Neuronal stem cell (in vitro differentiated cells): ENCODE measurements around the gene SFRP2.

Experiments
- DNase-seq: peaks from one replicate; pipeline ENCODE4 v3.0.0-alpha.2; 2013; ENCODE audit warnings: low spot score
- H2AFZ ChIP-seq: one replicate; pipeline ENCODE4 v1.6.1; 2013; ENCODE audit warnings: mild to moderate bottlenecking, low read length, inconsistent platforms
- H2AK5ac ChIP-seq: 2 replicates; pipeline ENCODE4 v1.6.1; 2013; ENCODE audit warnings: low read depth, mild to moderate bottlenecking, inconsistent platforms, low read length, moderate library complexity, mixed read lengths
- H2BK120ac ChIP-seq: 2 replicates; pipeline ENCODE4 v1.6.1; 2013; ENCODE audit warnings: low read depth, mild to moderate bottlenecking, inconsistent platforms, low read length, moderate library complexity, mixed read lengths
- H2BK12ac ChIP-seq: one replicate; pipeline ENCODE4 v1.6.1; 2013; ENCODE audit warnings: low read length, inconsistent platforms
- H2BK15ac ChIP-seq: 2 replicates; pipeline ENCODE4 v1.6.1; 2013; ENCODE audit warnings: mild to moderate bottlenecking, low read length, inconsistent platforms, mixed read lengths
- H2BK5ac ChIP-seq: one replicate; pipeline ENCODE4 v1.6.1; 2013; ENCODE audit warnings: inconsistent platforms, mild to moderate bottlenecking, low read length, moderate library complexity
- H3K14ac ChIP-seq: one replicate; pipeline ENCODE4 v1.6.1; 2013; ENCODE audit warnings: low read length, inconsistent platforms
- H3K18ac ChIP-seq: 2 replicates; pipeline ENCODE4 v1.6.1; 2013; ENCODE audit warnings: low read length, inconsistent platforms
- H3K23ac ChIP-seq: 2 replicates; pipeline ENCODE4 v1.6.1; 2013; ENCODE audit warnings: low read depth, mild to moderate bottlenecking, mixed read lengths, low read length, inconsistent platforms; ENCODE audit not compliant: poor library complexity
- H3K27ac ChIP-seq: replicated peaks from 3 replicates; pipeline ENCODE4 v1.5.1; 2013; ENCODE audit warnings: low read length, inconsistent platforms
- H3K27me3 ChIP-seq, 3 experiments: 2 replicates each; pipeline ENCODE4 v1.6.1; 2013; ENCODE audit warnings: low read length in 3 of 3, mild to moderate bottlenecking in 2 of 3, inconsistent platforms in 1 of 3, low read depth in 1 of 3, mixed read lengths in 1 of 3, moderate library complexity in 1 of 3; ENCODE audit not compliant: control insufficient read depth in 3 of 3, insufficient read depth in 3 of 3
- H3K36me3 ChIP-seq, 2 donors: replicated peaks in 1 of 2; 2 replicates each; pipeline ENCODE4 v1.6.1; 2013; ENCODE audit warnings: low read length in 2 of 2; ENCODE audit not compliant: control insufficient read depth in 2 of 2, insufficient read depth in 2 of 2
- H3K4ac ChIP-seq: 2 replicates; pipeline ENCODE4 v1.6.1; 2013; ENCODE audit warnings: inconsistent platforms, mild to moderate bottlenecking, low read length, moderate library complexity
- H3K4me1 ChIP-seq, 2 donors: 1 replicate in 1 of 2; 2 replicates in 1 of 2; pipeline ENCODE4 v1.6.1; 2013; ENCODE audit warnings: low read length in 2 of 2, low read depth in 1 of 2; ENCODE audit not compliant: control insufficient read depth in 2 of 2, insufficient read depth in 1 of 2
- H3K4me2 ChIP-seq: one replicate; pipeline ENCODE4 v1.6.1; 2013; ENCODE audit warnings: mild to moderate bottlenecking, low read length, inconsistent platforms; ENCODE audit not compliant: insufficient read depth, poor library complexity, severe bottlenecking
- H3K4me3 ChIP-seq, 2 donors: 2 replicates each; pipeline ENCODE4 v1.5.1; 2013; ENCODE audit warnings: low read length in 2 of 2, mild to moderate bottlenecking in 2 of 2, inconsistent platforms in 1 of 2, moderate library complexity in 1 of 2
- H3K79me1 ChIP-seq: one replicate; pipeline ENCODE4 v1.6.1; 2013; ENCODE audit warnings: low read depth, mild to moderate bottlenecking, inconsistent platforms, low read length, moderate library complexity
- H3K9ac ChIP-seq: one replicate; pipeline ENCODE4 v1.6.1; 2013; ENCODE audit warnings: mild to moderate bottlenecking, low read depth, low read length, inconsistent platforms; ENCODE audit not compliant: poor library complexity
- H3K9me3 ChIP-seq, 2 donors: replicated peaks in 1 of 2; 2 replicates each; pipeline versions ENCODE3 to v1.6.1; 2013; ENCODE audit warnings: low read length in 2 of 2, mild to moderate bottlenecking in 2 of 2, inconsistent platforms in 1 of 2, low read depth in 1 of 2, mixed read lengths in 1 of 2, moderate library complexity in 1 of 2; ENCODE audit not compliant: control insufficient read depth in 2 of 2, insufficient read depth in 1 of 2
- H4K8ac ChIP-seq: one replicate; pipeline ENCODE4 v1.6.1; 2013; ENCODE audit warnings: low read depth, mild to moderate bottlenecking, inconsistent platforms, low read length, moderate library complexity
- H4K91ac ChIP-seq: one replicate; pipeline ENCODE4 v1.6.1; 2013; ENCODE audit warnings: low read length, low read depth, mild to moderate bottlenecking, inconsistent platforms; ENCODE audit not compliant: poor library complexity
- WGBS, 2 donors: extraction: QIAGEN DNeasy Blood & Tissue Kit; methylation state at CpG; one replicate each; pipeline ENCODE4 v1.1.7; 2013; ENCODE audit warnings: missing lambda C conversion rate in 2 of 2, mixed read lengths in 1 of 2; ENCODE audit not compliant: insufficient read length in 2 of 2, insufficient replicate concordance in 1 of 2; ENCODE audit errors: extremely low coverage in 2 of 2; 5-methylcytosine and 5-hydroxymethylcytosine counted together

The SFRP2 gene

DNA sequence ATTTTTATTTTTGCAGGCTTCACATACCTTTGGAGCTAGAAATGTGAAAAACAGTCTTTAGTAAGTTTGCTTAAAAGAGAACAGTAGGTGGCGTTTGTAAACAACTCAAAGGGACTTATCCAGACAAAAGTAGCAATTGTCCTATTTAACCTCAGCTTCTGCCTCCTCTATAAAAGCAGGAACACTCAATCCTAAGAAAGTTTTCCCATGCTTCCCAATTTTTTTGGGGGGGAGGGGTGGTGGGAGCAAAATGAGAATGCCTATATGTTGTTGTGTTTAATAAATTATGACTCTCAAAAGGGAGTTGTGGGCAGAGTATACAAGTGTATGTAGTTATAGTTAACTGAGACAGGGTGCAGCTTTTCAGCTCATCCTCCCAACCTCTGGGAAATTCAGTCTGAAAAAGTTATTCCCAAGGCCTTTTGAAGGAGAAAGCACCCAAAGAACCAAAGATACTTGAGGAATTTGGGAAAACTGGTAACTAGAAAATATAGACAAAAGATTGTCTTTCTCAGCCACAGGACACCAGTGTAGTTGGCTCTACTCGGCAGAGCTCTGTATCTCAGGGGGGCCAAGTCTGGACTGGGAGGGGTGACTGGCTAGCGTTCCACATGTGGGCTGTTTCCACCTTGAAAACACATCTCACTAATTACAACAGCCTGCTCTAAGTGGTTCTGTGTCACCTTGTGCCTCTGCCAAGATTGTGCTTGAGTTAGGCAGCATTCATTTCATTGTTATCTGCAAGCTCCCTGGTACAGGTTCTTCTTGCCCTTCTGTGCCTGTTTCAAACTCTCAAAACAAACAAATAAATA, 2.8 kb downstream of the SFRP2 start:
- H3K9ac ChIP-seq, result no peak overlapping the region
- no peak overlapping the region for H2BK12ac ChIP-seq
- H4K8ac ChIP-seq, result no peak overlapping the region
- no CpG with 5 or more reads among the region's 3 CpGs for WGBS, 2 donors
- no peak overlapping the region for H3K14ac ChIP-seq
- H3K23ac ChIP-seq, result no peak overlapping the region
- no peak overlapping the region for H4K91ac ChIP-seq
- no peak overlapping the region for H2AFZ ChIP-seq
- H2BK120ac ChIP-seq, result no peak overlapping the region
- H2AK5ac ChIP-seq, result no peak overlapping the region
- H3K9me3 ChIP-seq, result peaks cover 0 to under 1% of the 10 kb centered on the region in 2 donors
- no peaks in the 10 kb centered on the region for H3K27me3 ChIP-seq
- no peak overlapping the region for H2BK15ac ChIP-seq
- H3K4me2 ChIP-seq, result peak overlapping the region; percentile 60
- H3K27ac ChIP-seq, result peak overlapping the region; percentile 64
- no peak overlapping the region for H2BK5ac ChIP-seq
- peaks cover 20 to 54% of the 10 kb centered on the region in 2 donors for H3K36me3 ChIP-seq
- H3K4me3 ChIP-seq, result peak overlapping the region; percentile 86 to 97
- H3K4me1 ChIP-seq, result peaks cover 16 to 18% of the 10 kb centered on the region in 2 donors
- H3K18ac ChIP-seq, result no peak overlapping the region
- no peak for DNase-seq
- H3K4ac ChIP-seq, result no peak overlapping the region
- no peaks in the 10 kb centered on the region for H3K79me1 ChIP-seq

DNA sequence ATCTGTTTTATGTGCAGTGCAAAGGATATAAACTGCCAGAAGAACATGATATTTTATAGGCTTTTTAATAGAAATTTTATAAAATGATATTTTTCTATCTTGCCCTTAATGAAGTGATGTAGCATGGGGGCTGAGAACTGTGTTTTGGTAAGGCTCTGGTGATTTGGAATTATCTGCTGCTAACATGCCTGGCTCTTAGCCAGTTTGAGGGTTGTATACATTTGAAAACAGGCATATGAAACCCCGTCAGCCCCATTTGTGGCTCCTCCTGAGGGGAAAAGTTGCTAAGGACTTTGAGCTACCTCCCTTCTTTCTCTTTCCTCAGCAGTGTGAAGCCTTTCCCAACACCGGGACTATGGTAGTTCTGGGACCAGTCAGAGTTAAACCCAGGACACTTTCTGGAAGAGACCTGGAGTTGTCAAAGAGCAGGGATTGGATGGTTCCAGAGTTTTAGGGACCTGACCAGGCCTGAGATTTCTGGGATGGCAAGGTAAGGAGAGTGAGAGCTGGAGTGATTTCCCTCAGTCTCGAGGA, 4.7 kb downstream of the SFRP2 start:
- Histone ChIP-seq H2AFZ (no peak overlapping the region), H3K4me1 (peaks cover 9 to 17% of the 10 kb centered on the region in 2 donors), H2BK12ac (no peak overlapping the region), H3K14ac (no peak overlapping the region), H4K8ac (no peak overlapping the region), H3K4ac (no peak overlapping the region), H3K9me3 (peaks cover 0 to 4% of the 10 kb centered on the region in 2 donors), H3K27me3 (no peaks in the 10 kb centered on the region), H3K9ac (no peak overlapping the region), H3K4me2 (peak overlapping the region; percentile 3), H3K36me3 (peaks cover 23 to 68% of the 10 kb centered on the region in 2 donors), H3K4me3 (no peak overlapping the region), H3K27ac (peak overlapping the region; percentile 43), H2BK15ac (no peak overlapping the region), H2BK5ac (no peak overlapping the region), H2BK120ac (no peak overlapping the region), H3K79me1 (no peaks in the 10 kb centered on the region), H4K91ac (no peak overlapping the region), H3K18ac (no peak overlapping the region), H2AK5ac (no peak overlapping the region), H3K23ac (no peak overlapping the region)
- WGBS, 2 donors, result no CpG with 5 or more reads among the region's 3 CpGs
- DNase-seq, result no peak

DNA sequence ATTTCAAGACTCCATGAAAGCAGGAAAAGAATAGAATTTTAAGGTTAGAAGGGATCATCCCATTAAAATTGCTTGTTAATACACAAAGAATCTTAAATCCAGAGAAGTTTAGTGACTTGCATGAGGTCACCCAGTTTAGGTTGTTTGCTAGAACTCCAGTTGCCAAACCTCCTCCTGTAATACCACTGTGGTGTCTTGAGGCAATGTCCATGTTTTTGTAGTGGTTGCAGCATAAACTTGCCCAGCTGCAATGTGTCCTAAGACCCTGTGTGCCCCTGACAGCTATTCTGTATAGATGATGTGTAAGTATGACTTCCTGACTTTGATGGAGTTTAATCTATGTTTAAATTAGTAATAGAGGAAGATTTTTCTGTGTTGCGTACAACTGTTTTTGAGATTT, 6.3 kb downstream of the SFRP2 start:
- no peak for DNase-seq
- no peak overlapping the region for H4K91ac ChIP-seq
- H4K8ac ChIP-seq, result no peak overlapping the region
- H3K14ac ChIP-seq, result no peak overlapping the region
- H3K27ac ChIP-seq, result peak overlapping the region; percentile 62
- H3K9me3 ChIP-seq, result peaks cover 0 to 12% of the 10 kb centered on the region in 2 donors
- no peaks in the 10 kb centered on the region for H3K27me3 ChIP-seq
- no peak overlapping the region for H3K4me3 ChIP-seq
- no peak overlapping the region for H2BK120ac ChIP-seq
- no peak overlapping the region for H3K18ac ChIP-seq
- H3K4me1 ChIP-seq, result peaks cover 5 to 17% of the 10 kb centered on the region in 2 donors
- H2BK15ac ChIP-seq, result no peak overlapping the region
- H2BK12ac ChIP-seq, result no peak overlapping the region
- WGBS, 2 donors, result no CpG with 5 or more reads among the region's 1 CpG
- H3K23ac ChIP-seq, result no peak overlapping the region
- no peak overlapping the region for H2AFZ ChIP-seq
- H3K9ac ChIP-seq, result no peak overlapping the region
- no peaks in the 10 kb centered on the region for H3K79me1 ChIP-seq
- peaks cover 23 to 68% of the 10 kb centered on the region in 2 donors for H3K36me3 ChIP-seq
- H3K4me2 ChIP-seq, result no peak overlapping the region
- no peak overlapping the region for H2BK5ac ChIP-seq
- H2AK5ac ChIP-seq, result no peak overlapping the region
- H3K4ac ChIP-seq, result no peak overlapping the region

DNA sequence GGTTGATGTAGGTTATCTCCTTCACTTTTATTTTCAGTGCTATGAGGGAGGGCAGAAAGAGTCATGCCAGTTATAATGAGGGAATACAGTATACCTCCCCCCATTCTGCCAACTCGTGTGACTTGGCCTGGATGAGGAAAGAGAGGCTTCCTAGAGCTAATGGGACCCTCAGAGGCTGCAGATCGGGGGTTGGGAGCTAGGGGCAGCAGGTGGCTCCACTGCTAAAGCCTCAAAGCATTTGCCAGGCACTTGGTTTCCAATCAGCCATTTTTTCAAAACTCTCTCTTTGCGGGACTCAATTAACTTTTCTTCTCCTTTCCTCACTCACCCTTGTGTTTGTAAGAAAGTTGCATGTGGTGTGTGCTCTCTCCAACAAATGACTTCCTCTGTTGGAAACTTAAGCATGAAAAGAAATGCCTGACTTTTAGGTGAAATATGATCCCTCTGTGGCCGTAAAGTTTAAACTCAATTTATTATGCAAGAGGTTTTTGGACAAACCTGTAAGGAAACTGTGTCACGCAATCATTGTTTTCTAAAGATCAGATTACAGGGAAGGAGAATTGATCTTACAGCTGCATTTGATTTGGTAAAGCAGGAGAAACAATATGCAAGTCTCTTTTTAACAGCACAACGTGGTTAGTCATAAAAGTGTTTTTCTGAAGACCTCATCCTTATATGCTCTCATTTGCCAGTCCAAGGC, 7.0 kb downstream of the SFRP2 start:
- no peak overlapping the region for H3K14ac ChIP-seq
- H3K23ac ChIP-seq, result no peak overlapping the region
- H2BK5ac ChIP-seq, result no peak overlapping the region
- H2BK12ac ChIP-seq, result no peak overlapping the region
- peak overlapping the region; percentile 62 for H3K27ac ChIP-seq
- peaks cover 0 to 12% of the 10 kb centered on the region in 2 donors for H3K9me3 ChIP-seq
- H3K4ac ChIP-seq, result no peak overlapping the region
- H3K36me3 ChIP-seq, result peaks cover 23 to 68% of the 10 kb centered on the region in 2 donors
- no peak overlapping the region for H2AK5ac ChIP-seq
- WGBS, 2 donors, result no CpG with 5 or more reads among the region's 6 CpGs
- H2BK15ac ChIP-seq, result no peak overlapping the region
- no peak overlapping the region for H3K9ac ChIP-seq
- no peak overlapping the region for H3K4me3 ChIP-seq
- H3K79me1 ChIP-seq, result no peaks in the 10 kb centered on the region
- H3K18ac ChIP-seq, result no peak overlapping the region
- no peak overlapping the region for H4K91ac ChIP-seq
- no peak overlapping the region for H2BK120ac ChIP-seq
- H3K27me3 ChIP-seq, result no peaks in the 10 kb centered on the region
- H3K4me1 ChIP-seq, result peaks cover 5 to 17% of the 10 kb centered on the region in 2 donors
- no peak overlapping the region for H2AFZ ChIP-seq
- DNase-seq, result no peak
- no peak overlapping the region for H4K8ac ChIP-seq
- H3K4me2 ChIP-seq, result no peak overlapping the region
